Glutamatergic neuron (in vitro differentiated cells): Measurements from ENCODE around the gene ADGRD1. TPM values are rescaled to one million over a fixed set of nuclear protein-coding genes. Genes with fewer than 3 reads are reported as not detected.

ENCODE experiments used
- DNase-seq: peaks from one replicate; pipeline ENCODE4 v3.0.0; 2022
- H3K27ac Mint-ChIP-seq: one replicate; pipeline ENCODE4 v1.8.0; 2020; ENCODE audit warnings: mild to moderate bottlenecking, mixed read lengths, inconsistent platforms; ENCODE audit not compliant: unreplicated experiment
- H3K27me3 Mint-ChIP-seq: one replicate; pipeline ENCODE4 v1.8.0; 2020; ENCODE audit warnings: mild to moderate bottlenecking, moderate library complexity, mixed read lengths, inconsistent platforms; ENCODE audit not compliant: unreplicated experiment
- H3K36me3 Mint-ChIP-seq: one replicate; pipeline ENCODE4 v1.8.0; 2020; ENCODE audit warnings: mild to moderate bottlenecking, mixed read lengths, inconsistent platforms; ENCODE audit not compliant: unreplicated experiment
- H3K4me1 Mint-ChIP-seq: one replicate; pipeline ENCODE4 v1.8.0; 2020; ENCODE audit warnings: mild to moderate bottlenecking, low read depth, mixed read lengths, inconsistent platforms; ENCODE audit not compliant: unreplicated experiment
- H3K4me3 Mint-ChIP-seq: one replicate; pipeline ENCODE4 v1.8.0; 2020; ENCODE audit warnings: mild to moderate bottlenecking, mixed read lengths, inconsistent platforms; ENCODE audit not compliant: unreplicated experiment
- H3K9me3 Mint-ChIP-seq: one replicate; pipeline ENCODE4 v1.8.0; 2020; ENCODE audit warnings: mild to moderate bottlenecking, moderate library complexity, mixed read lengths, inconsistent platforms; ENCODE audit not compliant: unreplicated experiment
- CTCF ChIP-seq: fragments of 200-600 bp; sonication (generic); IDR thresholded peaks from one replicate; pipeline ENCODE4 v1.5.0; 2021; ENCODE audit not compliant: partially characterized antibody, unreplicated experiment
- total RNA-seq: library from RNA; stranded (reverse); fragmentation: NEBNext Ultra II Directional; extraction: Animal tissue kit (Norgen Biotek cat#: 25700); gene quantifications from one replicate; pipeline ENCODE4 v1.2.1, GENCODE V29; 2021; ENCODE audit not compliant: unreplicated experiment

The ADGRD1 gene
- total RNA-seq, 1 donor from 2014 or later, result 0.96 TPM

- no peak for DNase-seq
- H3K36me3 Mint-ChIP-seq, result peaks cover 25% of the 10 kb centered on the region
- peaks cover 3% of the 10 kb centered on the region for H3K9me3 Mint-ChIP-seq
- TF ChIP-seq CTCF, result peak; percentile 43
- no peaks in the 10 kb centered on the region for H3K27me3 Mint-ChIP-seq
- H3K4me3 Mint-ChIP-seq, result no peak overlapping the region
- H3K27ac Mint-ChIP-seq, result no peak overlapping the region
- no peaks in the 10 kb centered on the region for H3K4me1 Mint-ChIP-seq
These were observed 15.5 kb upstream of the ADGRD1 start for GRCh38 chr12:130938186-130938585.

- no peak for TF ChIP-seq CTCF
- no peak for DNase-seq
- H3K27me3 Mint-ChIP-seq, result peaks cover 1% of the 10 kb centered on the region
- H3K27ac Mint-ChIP-seq, result no peak overlapping the region
- peaks cover under 1% of the 10 kb centered on the region for H3K4me1 Mint-ChIP-seq
- H3K36me3 Mint-ChIP-seq, result peaks cover 21% of the 10 kb centered on the region
- H3K9me3 Mint-ChIP-seq, result peaks cover 6% of the 10 kb centered on the region
- H3K4me3 Mint-ChIP-seq, result no peak overlapping the region
These were observed 8.8 kb upstream of the ADGRD1 start for GRCh38 chr12:130944878-130945277.

- Mint-ChIP-seq H3K27ac (no peak overlapping the region), H3K36me3 (peaks cover 21% of the 10 kb centered on the region), H3K9me3 (peaks cover 6% of the 10 kb centered on the region), H3K4me1 (peaks cover 3% of the 10 kb centered on the region), H3K27me3 (peaks cover 1% of the 10 kb centered on the region), H3K4me3 (no peak overlapping the region)
- no peak for DNase-seq
- TF ChIP-seq CTCF, result no peak
These were observed 7.8 kb upstream of the ADGRD1 start for GRCh38 chr12:130945786-130946492.

- Mint-ChIP-seq H3K9me3 (peaks cover 6% of the 10 kb centered on the region), H3K27me3 (peaks cover 1% of the 10 kb centered on the region), H3K4me3 (no peak overlapping the region), H3K4me1 (peaks cover 3% of the 10 kb centered on the region), H3K27ac (no peak overlapping the region), H3K36me3 (peaks cover 21% of the 10 kb centered on the region)
- no peak for TF ChIP-seq CTCF
- no peak for DNase-seq
These were observed 6.6 kb upstream of the ADGRD1 start for GRCh38 chr12:130947028-130947613.

GRCh38 chr12:130948136-130948535 is 5.6 kb upstream of the ADGRD1 start:
- Mint-ChIP-seq H3K36me3 (peaks cover 21% of the 10 kb centered on the region), H3K27me3 (peaks cover 1% of the 10 kb centered on the region), H3K4me1 (peaks cover 3% of the 10 kb centered on the region), H3K9me3 (peaks cover 6% of the 10 kb centered on the region), H3K27ac (no peak overlapping the region), H3K4me3 (no peak overlapping the region)
- no peak for DNase-seq
- no peak for TF ChIP-seq CTCF
